Measurements from ENCODE around the gene HPCAL1.

The HPCAL1 gene

DNA sequence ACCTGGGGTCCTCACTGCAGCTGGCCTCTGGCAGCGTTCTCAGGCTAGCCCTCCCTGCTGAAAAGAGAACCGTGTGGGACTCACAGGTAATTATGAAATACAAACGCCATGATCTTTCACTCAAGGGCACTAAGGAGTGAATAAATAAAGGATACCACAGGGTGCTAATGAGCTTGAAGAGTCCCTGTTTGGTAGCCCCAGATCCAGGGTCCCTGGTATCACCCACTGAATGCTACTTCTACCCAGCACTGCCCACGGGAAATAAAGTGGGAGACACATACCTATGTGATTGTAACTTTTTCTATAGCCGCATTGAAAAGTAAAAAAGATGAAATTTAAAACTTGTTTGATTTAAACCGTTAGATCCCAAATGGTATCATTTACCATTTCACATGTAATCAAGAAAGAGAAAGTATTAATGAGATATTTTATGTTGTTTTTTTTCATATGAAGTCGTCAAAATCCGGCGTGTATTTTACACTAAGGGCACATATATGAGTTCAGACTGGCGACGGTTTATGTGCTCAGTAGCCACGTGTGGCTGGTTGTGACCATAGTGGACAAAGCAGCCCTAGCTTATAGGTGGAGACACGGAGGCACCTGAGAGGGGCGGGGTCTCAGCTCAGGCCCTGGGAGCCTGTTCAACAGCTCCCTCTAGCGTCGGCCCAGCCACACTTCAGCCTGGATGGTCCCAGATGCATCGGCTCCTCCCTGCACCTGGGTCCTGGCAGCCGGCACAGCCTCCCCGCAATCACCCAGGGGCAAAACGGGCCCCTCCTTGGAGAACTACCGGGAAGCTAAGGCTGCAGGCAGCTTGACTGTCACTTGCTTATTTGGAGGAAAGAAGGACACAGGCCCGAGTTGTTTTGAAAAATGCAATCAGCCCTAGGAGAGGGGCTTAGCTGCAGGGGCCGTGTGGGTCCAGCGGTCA, 106.2 kb downstream of the HPCAL1 start:
- DNase-seq (ENCODE audit: low read depth in 1 of 2, low spot score in 1 of 2), result peak; percentile 74 to 90
- no peak for TF ChIP-seq JUND (IDR thresholded peaks at IDR 0.05; ENCODE audit: low read depth)
- in situ Hi-C loops (cut with HindIII; ENCODE audit: low pct_unique_long_range_greater_than_20kb, low sequenced_read_pairs), result no loop called here

DNA sequence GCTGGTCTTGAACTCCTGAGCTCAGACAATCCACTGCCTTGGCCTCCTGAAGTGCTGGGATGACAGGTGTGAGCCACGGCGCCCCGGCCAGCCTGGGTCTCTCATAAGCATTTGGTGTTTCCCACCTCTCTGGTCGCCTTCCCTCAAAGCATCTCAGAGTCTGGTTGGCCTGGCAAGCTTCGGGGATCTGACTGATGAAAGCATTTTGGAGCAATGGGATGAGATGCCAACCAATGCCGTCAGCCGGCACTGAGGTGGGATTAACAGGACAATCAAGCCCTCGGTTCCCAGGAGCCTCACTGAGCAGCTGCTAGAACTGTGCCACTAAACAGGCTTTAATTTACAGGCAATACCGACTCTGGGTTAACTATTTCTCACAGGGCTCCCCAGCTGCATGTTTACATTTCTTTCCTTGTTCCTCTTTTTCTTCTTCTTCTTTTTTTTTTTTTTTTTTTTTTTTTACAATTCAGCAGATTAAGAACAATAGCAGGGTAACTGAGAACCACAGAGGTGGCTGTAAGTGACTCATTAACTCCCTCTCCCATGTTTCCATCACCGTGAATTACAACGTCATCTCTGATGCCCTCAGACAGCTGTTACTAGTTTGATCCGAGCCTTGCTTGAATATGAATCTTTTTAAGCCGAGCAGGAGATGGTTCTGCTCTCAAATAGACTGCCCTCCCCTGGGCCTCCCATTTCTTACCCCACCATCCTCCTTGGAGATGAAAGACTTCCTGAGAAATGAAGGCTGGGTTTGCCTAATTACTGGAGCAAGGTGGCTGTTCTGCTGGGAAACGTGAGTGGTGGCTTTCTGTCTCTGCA, 107.5 kb downstream of the HPCAL1 start:
- TF ChIP-seq JUND (IDR thresholded peaks at IDR 0.05; ENCODE audit: low read depth), result no peak
- in situ Hi-C loops (cut with HindIII; ENCODE audit: low pct_unique_long_range_greater_than_20kb, low sequenced_read_pairs), result no loop called here
- DNase-seq (ENCODE audit: low read depth in 1 of 2, low spot score in 1 of 2), result no peak

DNA sequence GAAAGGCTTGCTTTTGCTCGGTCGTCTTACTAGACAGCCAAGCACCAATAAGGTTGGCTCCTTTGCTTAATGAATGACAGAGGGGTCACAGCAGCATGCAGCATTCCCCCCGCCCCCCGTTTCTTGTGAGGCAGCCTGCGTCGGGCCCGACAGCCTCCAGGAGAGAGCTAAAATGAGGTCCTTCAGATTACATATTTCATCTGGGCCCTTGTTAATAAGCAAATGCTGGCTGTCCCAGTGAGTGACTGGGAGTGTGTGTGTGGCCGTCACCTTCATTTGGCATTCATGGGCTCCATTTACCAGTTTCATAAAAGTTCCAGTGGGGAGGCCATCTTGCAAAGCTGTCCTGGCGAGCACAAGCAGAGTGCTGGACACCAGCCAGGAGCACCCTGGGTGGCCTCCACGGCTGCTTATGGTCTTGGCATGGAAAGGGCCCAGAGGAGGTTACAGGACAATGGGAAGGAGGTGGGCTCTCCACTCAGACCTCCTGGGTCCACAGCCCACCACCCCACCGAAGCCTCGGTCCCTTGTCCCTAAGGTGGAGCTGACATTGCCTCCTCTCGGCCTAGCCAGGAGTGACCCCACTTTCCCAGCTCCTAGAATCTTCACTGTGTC, 108.2 kb downstream of the HPCAL1 start:
- in situ Hi-C loops (cut with HindIII; ENCODE audit: low pct_unique_long_range_greater_than_20kb, low sequenced_read_pairs), result no loop called here
- DNase-seq (ENCODE audit: low read depth in 1 of 2, low spot score in 1 of 2), result no peak
- TF ChIP-seq JUND (IDR thresholded peaks at IDR 0.05; ENCODE audit: low read depth), result no peak

DNA sequence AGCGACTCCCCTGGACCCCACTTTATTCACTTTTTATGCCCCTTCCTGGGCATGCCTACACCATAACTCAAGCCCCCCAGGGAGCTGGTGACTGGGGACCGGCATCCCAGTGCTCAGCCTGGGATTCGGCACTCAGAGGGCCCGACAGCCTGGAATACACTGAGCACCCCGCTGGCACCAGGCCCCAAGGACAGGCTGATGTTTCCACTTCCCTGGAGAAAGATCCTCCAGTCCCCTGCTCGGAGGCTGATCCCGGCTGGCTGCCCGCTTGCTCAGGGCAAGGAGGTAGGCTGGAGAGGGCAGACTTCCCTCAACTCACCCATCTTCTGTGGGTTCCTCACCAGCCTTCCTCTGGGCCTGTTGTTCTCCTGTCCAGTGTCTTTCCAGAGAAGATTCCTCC, 108.9 kb downstream of the HPCAL1 start:
- DNase-seq (ENCODE audit: low read depth in 1 of 2, low spot score in 1 of 2), result no peak
- in situ Hi-C loops (cut with HindIII; ENCODE audit: low pct_unique_long_range_greater_than_20kb, low sequenced_read_pairs), result no loop called here
- no peak for TF ChIP-seq JUND (IDR thresholded peaks at IDR 0.05; ENCODE audit: low read depth)

DNA sequence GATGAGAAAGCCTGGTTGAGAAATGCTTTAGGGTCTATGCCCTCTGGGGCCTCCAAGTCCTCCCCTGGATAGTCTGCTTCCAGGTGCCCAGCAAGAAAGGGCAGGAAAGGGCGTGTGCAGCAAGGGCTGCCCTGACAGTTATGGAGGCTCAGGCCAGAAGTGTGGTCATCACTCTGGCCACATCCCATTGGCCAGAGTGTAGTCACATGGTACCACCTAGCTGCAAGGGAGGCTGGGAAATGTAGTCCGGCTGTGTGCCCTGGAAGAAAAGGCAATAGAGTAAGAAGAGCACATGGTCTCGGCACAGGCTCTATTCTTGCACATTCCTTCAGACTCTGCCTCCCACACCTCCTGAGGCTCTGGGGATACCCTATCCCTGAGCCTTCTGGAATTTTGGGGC, 109.7 kb downstream of the HPCAL1 start:
- DNase-seq (ENCODE audit: low read depth in 1 of 2, low spot score in 1 of 2), result peak in 1 of 2 experiments; percentile 74
- in situ Hi-C loops (cut with HindIII; ENCODE audit: low pct_unique_long_range_greater_than_20kb, low sequenced_read_pairs), result no loop called here
- TF ChIP-seq JUND (IDR thresholded peaks at IDR 0.05; ENCODE audit: low read depth), result no peak

DNA sequence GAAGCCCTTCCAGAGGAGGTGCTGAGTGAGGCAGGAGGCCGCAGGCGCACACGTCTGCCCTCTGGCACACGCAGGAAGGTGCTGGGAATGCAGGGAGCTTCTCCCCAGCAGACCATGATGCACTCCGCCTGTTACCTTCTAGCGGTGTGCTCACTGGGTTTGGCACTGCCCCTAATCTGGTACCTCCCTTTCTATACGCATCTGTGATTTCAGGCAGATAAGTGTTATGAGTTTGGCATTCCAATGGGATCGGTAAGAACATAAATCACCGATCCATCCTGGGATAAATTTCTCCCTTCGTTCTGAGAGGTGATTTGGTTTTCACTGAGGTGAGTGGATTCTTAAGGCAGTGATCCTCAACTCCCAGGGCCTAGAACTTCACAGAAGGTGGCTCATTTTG, 110.8 kb downstream of the HPCAL1 start:
- in situ Hi-C loops (cut with HindIII; ENCODE audit: low pct_unique_long_range_greater_than_20kb, low sequenced_read_pairs), result no loop called here
- no peak for TF ChIP-seq JUND (IDR thresholded peaks at IDR 0.05; ENCODE audit: low read depth)
- no peak for DNase-seq (ENCODE audit: low read depth in 1 of 2, low spot score in 1 of 2)

DNA sequence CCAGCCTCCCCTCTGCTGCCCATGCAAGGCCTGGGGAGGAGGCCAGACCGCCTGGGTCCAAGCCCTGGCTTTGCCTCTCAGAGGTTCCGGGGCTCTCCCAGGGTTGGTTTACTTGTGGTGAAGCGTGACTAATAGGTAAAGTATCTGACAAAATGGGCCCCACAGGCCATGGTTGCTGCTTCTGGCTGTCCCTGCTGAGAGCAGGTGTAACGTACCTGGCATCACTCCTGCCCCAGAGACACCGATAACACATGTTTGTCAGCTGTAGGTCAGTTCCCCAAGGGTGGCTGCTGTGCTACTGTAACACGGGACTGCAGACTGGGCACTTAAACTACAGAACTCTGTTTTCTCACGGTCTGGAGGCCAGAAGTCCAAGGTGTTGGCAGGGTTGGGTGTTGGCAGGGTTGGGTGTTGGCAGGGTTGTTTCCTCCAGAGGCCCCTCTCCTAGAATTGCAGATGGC, 111.3 kb downstream of the HPCAL1 start:
- in situ Hi-C loops (cut with HindIII; ENCODE audit: low pct_unique_long_range_greater_than_20kb, low sequenced_read_pairs), result no loop called here
- no peak for DNase-seq (ENCODE audit: low read depth in 1 of 2, low spot score in 1 of 2)
- TF ChIP-seq JUND (IDR thresholded peaks at IDR 0.05; ENCODE audit: low read depth), result no peak

DNA sequence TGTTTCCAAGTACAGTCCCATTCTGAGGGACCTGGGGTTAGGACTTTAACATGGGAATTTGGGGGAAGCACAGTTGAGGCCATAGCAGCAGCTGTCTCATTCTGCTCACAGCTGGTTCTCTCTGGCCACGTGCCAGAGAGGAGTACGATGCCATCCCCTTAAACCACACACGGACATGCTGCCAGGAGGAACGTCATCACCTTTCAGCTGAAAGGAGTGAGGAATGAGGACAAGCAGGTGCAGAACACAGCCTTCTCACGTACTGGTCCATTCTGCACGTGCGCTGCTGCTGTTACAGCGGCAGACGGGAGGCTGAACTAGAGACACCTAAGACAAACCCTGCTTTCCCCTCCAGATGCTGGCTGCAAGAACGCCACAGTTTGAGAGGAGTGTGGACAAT, 111.9 kb downstream of the HPCAL1 start:
- in situ Hi-C loops (cut with HindIII; ENCODE audit: low pct_unique_long_range_greater_than_20kb, low sequenced_read_pairs), result no loop called here
- TF ChIP-seq JUND (IDR thresholded peaks at IDR 0.05; ENCODE audit: low read depth), result no peak
- no peak for DNase-seq (ENCODE audit: low read depth in 1 of 2, low spot score in 1 of 2)

DNA sequence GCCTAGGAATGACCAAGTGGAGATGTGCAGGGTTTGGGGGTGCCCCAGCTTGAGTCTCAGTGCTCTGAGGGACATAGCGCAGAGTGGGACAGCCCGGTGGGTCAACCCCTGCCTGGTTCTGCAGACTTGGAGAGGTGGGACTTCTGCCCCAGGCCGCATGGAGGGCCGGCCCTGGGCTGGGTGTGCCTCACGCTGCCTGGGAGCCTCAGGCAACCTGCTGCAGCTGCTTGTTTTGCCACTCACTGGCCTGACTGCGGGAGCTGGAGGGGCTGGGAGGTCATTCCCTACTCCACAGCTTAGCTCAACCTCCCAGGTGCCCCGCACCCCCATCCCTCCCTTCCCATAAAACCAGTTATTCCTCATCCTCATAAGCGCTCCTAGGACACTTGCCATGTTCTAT, 112.3 kb downstream of the HPCAL1 start:
- no peak for DNase-seq (ENCODE audit: low read depth in 1 of 2, low spot score in 1 of 2)
- in situ Hi-C loops (cut with HindIII; ENCODE audit: low pct_unique_long_range_greater_than_20kb, low sequenced_read_pairs), result no loop called here
- no peak for TF ChIP-seq JUND (IDR thresholded peaks at IDR 0.05; ENCODE audit: low read depth)

DNA sequence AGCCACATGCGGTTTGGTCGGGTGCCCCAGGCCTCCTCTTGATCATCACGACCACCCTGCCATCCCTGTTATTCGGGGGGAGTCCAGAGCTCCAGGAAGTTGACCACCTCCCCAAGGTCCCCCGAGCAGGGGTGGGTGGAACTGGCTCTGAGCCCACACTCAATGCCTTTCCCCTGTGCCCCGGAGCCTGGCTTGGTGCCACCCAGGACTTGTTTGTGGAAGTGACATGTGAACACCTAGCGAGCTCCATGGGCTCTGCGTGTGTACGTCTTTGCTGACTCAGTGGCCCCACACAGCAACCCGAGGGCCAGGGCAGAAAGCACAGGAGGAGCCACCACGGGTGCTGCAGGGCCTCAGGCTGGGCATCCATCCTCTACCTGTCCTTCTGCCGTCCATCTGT, 112.9 kb downstream of the HPCAL1 start:
- in situ Hi-C loops (cut with HindIII; ENCODE audit: low pct_unique_long_range_greater_than_20kb, low sequenced_read_pairs), result no loop called here
- no peak for TF ChIP-seq JUND (IDR thresholded peaks at IDR 0.05; ENCODE audit: low read depth)
- DNase-seq (ENCODE audit: low read depth in 1 of 2, low spot score in 1 of 2), result no peak

DNA sequence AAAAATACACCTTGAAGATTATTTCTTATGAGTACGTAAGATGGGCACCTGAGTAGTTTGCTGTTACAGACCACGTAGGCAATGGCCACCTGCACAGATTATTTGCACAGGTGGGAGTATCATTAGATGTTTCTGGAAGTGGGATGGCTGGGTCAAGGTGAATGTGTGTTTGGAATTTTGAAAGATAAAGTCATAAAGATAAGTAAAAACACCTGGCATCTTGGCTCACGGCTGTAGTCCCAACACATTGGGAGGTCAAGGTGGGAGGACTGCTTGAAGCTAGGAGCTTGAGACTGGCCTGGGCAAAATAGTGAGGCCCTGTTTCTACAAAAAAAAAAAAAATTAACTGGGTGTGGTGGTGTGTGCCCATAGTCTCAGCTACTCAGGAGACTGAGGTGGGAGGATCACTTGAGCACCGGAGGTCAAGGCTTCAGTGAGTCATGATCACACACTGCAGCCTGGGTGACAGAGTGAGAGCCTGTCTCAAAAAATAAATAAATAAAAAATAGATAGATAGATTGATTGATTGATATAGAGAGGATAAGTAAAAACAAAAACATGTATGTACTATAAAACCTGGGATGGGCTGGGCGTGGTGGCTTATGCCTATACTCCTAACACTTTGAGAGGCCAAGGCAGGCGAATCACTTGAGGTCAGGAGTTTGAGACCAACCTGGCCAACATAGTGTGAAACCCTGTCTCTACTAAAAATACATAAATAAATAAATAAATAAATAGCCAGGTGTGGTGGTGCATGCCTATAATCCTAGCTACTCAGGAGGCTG, 115.0 kb downstream of the HPCAL1 start:
- TF ChIP-seq JUND (IDR thresholded peaks at IDR 0.05; ENCODE audit: low read depth), result no peak
- DNase-seq (ENCODE audit: low read depth in 1 of 2, low spot score in 1 of 2), result no peak
- in situ Hi-C loops (cut with HindIII; ENCODE audit: low pct_unique_long_range_greater_than_20kb, low sequenced_read_pairs), result no loop called here
